HCT116 (cell line): Measurements from ENCODE around the gene LRBA.

ENCODE experiments used
- CTCF ChIP-seq, 3 experiments: fragments of 200-600 bp in 1 of 3; sonication (generic) in 1 of 3; IDR thresholded peaks in 2 of 3; conservative IDR thresholded peaks in 1 of 3; 2 replicates each; pipeline ENCODE4 v1.5.1; 2012 to 2017; ENCODE audit warnings: low read depth in 2 of 3, low read length in 2 of 3, antibody characterized with exemption in 1 of 3, borderline replicate concordance in 1 of 3, control low read depth in 1 of 3, mild to moderate bottlenecking in 1 of 3, mixed read lengths in 1 of 3, mixed run types in 1 of 3, moderate library complexity in 1 of 3; ENCODE audit not compliant: insufficient read depth in 1 of 3
- EGR1 ChIP-seq: IDR thresholded peaks from 2 replicates; pipeline ENCODE4 v1.6.1; 2012; ENCODE audit warnings: low read depth
- POLR2A ChIP-seq: IDR thresholded peaks from 2 replicates; pipeline ENCODE4 v1.7.0; 2011; ENCODE audit warnings: borderline replicate concordance; ENCODE audit not compliant: insufficient read depth, insufficient read length; ENCODE audit errors: extremely low read depth
- REST ChIP-seq: IDR thresholded peaks from 2 replicates; pipeline ENCODE4 v1.6.1; 2012; ENCODE audit warnings: low read depth
- SRF ChIP-seq: IDR thresholded peaks from 2 replicates; pipeline ENCODE4 v1.6.1; 2012; ENCODE audit warnings: low read depth
- YY1 ChIP-seq: IDR thresholded peaks from 2 replicates; pipeline ENCODE4 v1.6.1; 2011; ENCODE audit warnings: low read length, low read depth, moderate library complexity, mild to moderate bottlenecking; ENCODE audit not compliant: insufficient replicate concordance; ENCODE audit errors: extremely low read depth
- ZNF274 ChIP-seq: fragments of 200-500 bp; sonication (Bioruptor generic); IDR thresholded peaks from 2 replicates; pipeline ENCODE4 v1.6.1; 2014; ENCODE audit warnings: mild to moderate bottlenecking, low read depth, low read length, inconsistent platforms

- TF ChIP-seq CTCF (IDR thresholded peaks at IDR 0.05 in 2 of 3, conservative IDR thresholded peaks at IDR 0.05 in 1 of 3; ENCODE audit: borderline replicate concordance in 1 of 3, insufficient read depth in 1 of 3, low read depth in 2 of 3, low read length in 2 of 3) (no peak), SRF (no peak), YY1 (no peak), ZNF274 (no peak), POLR2A (no peak), REST (no peak), EGR1 (no peak)
These were observed 139.7 kb downstream of the LRBA start for GRCh38 chr4:150875367-150875766.
